ENCODE measurements around the gene MIOX.

DNA sequence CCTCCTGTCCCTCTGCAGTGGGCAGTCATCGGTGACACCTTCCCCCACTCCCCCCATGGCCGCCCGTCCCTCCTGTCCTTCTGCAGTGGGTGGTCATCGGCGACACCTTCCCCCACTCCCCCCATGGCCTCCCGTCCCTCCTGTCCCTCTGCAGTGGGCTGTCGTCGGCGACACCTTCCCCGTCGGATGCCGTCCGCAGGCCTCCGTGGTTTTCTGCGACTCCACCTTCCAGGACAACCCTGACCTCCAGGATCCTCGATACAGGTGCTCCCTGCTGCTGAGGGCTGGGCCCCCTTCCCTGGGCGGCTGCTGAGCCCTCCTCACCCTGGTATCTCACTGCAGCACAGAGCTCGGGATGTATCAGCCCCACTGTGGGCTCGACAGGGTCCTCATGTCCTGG is 2.2 kb downstream of the MIOX start:
- TF ChIP-seq, protein P1, sequence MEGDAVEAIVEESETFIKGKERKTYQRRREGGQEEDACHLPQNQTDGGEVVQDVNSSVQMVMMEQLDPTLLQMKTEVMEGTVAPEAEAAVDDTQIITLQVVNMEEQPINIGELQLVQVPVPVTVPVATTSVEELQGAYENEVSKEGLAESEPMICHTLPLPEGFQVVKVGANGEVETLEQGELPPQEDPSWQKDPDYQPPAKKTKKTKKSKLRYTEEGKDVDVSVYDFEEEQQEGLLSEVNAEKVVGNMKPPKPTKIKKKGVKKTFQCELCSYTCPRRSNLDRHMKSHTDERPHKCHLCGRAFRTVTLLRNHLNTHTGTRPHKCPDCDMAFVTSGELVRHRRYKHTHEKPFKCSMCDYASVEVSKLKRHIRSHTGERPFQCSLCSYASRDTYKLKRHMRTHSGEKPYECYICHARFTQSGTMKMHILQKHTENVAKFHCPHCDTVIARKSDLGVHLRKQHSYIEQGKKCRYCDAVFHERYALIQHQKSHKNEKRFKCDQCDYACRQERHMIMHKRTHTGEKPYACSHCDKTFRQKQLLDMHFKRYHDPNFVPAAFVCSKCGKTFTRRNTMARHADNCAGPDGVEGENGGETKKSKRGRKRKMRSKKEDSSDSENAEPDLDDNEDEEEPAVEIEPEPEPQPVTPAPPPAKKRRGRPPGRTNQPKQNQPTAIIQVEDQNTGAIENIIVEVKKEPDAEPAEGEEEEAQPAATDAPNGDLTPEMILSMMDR (IDR thresholded peaks at IDR 0.05) = no peak
- no peak for TF ChIP-seq POLR2A (IDR thresholded peaks at IDR 0.05)
